K562 (cell line): Measurements from ENCODE around the gene KAT2B. TPM values are rescaled to one million over a fixed set of nuclear protein-coding genes. Genes with fewer than 3 reads are reported as not detected.

Experiments
- ATAC-seq: fragments of 200-7000 bp; cut with Tn5 transposase; 3 replicates; pipeline ENCODE4 v1.9.1; 2020; ENCODE audit warnings: moderate library complexity
- BruUV-seq: library from RNA; stranded (reverse); fragments of 400-500 nt; replicated peaks from 2 replicates; lab custom pipeline; 2021; lab: Mats Ljungman, UMichigan
- CTCF ChIA-PET: fragments of 300-600 bp; formaldehyde crosslinking; extraction: SDS; loops from one replicate; lab custom pipeline; 2021; ENCODE audit warnings: low intra/inter-chr PET ratio; lab: Yijun Ruan, JAX
- POLR2A ChIA-PET: fragments of 300-600, 350-650 bp; sonication (Branson Sonifier 250); formaldehyde crosslinking; extraction: SDS; loops from one replicate; lab custom pipeline; 2021; ENCODE audit warnings: antibody characterized with exemption, inconsistent platforms; lab: Yijun Ruan, JAX
- DNase-seq, 4 experiments: peaks; one replicate each; pipeline versions ENCODE4 v3.0.0 to v3.0.0-alpha.2; 2011 to 2018; ENCODE audit warnings: low spot score in 3 of 4, mixed read lengths in 3 of 4; ENCODE audit errors: extremely low read depth in 1 of 4
- FAIRE-seq: peaks from 2 replicates; lab custom pipeline; 2011; peaks lifted over from hg19 to GRCh38; lab: Jason Lieb, UNC
- H2AFZ ChIP-seq: 2 replicates; pipeline ENCODE4 v1.6.0; 2011; ENCODE audit warnings: low read depth, low read length, control low read depth, inconsistent platforms
- H3K27ac ChIP-seq: fragments of 200-600 bp; 3 replicates; pipeline ENCODE4 v1.8.0; 2011; ENCODE audit warnings: low read depth, mild to moderate bottlenecking, control low read depth, inconsistent platforms, low read length, moderate library complexity, mixed read lengths; ENCODE audit errors: extremely low read depth
- H3K27me3 ChIP-seq, 2 experiments: fragments of 300-600 bp in 1 of 2; 2 replicates in 1 of 2; 3 replicates in 1 of 2; pipeline versions ENCODE4 v1.6.0 to v1.8.0; 2011; ENCODE audit warnings: inconsistent platforms in 2 of 2, low read length in 2 of 2, mild to moderate bottlenecking in 1 of 2, mixed read lengths in 1 of 2, moderate library complexity in 1 of 2; ENCODE audit not compliant: control insufficient read depth in 2 of 2, insufficient read depth in 2 of 2
- H3K36me3 ChIP-seq: fragments of 300-600 bp; 3 replicates; pipeline ENCODE4 v1.8.0; 2011; ENCODE audit warnings: mild to moderate bottlenecking, low read length, inconsistent platforms; ENCODE audit not compliant: control insufficient read depth, insufficient read depth
- H3K4me1 ChIP-seq, 2 experiments: fragments of 200-600 bp in 1 of 2; replicated peaks in 1 of 2; 2 replicates in 1 of 2; 3 replicates in 1 of 2; pipeline versions ENCODE4 v1.5.1 to v1.8.0; 2011; ENCODE audit warnings: inconsistent platforms in 2 of 2, low read length in 2 of 2, mild to moderate bottlenecking in 1 of 2, mixed read lengths in 1 of 2, moderate library complexity in 1 of 2; ENCODE audit not compliant: control insufficient read depth in 2 of 2, insufficient read depth in 2 of 2
- H3K4me2 ChIP-seq: 2 replicates; pipeline ENCODE4 v1.6.1; 2011; ENCODE audit warnings: low read length, control low read depth, inconsistent platforms, mixed read lengths; ENCODE audit not compliant: insufficient read depth
- H3K4me3 ChIP-seq: fragments of 200-600 bp; sonication (generic), shearing (Covaris generic); 2 replicates; pipeline ENCODE4 v1.5.1; 2016; ENCODE audit warnings: control low read depth, inconsistent platforms
- H3K79me2 ChIP-seq: fragments of 200-600 bp; 3 replicates; pipeline ENCODE4 v1.8.0; 2011; ENCODE audit warnings: low read length, inconsistent platforms; ENCODE audit not compliant: control insufficient read depth, insufficient read depth
- H3K9ac ChIP-seq, 2 experiments: 2 replicates each; pipeline versions ENCODE4 v1.6.0 to v1.6.1; 2011; ENCODE audit warnings: low read depth in 2 of 2, low read length in 2 of 2, control low read depth in 1 of 2, inconsistent platforms in 1 of 2, mild to moderate bottlenecking in 1 of 2, mixed read lengths in 1 of 2; ENCODE audit not compliant: insufficient read depth in 1 of 2
- H3K9me1 ChIP-seq: one replicate; pipeline ENCODE4 v1.6.0; 2011; ENCODE audit warnings: inconsistent platforms, mild to moderate bottlenecking, low read length, moderate library complexity; ENCODE audit not compliant: control insufficient read depth, insufficient read depth
- H3K9me3 ChIP-seq: replicated peaks from 2 replicates; pipeline ENCODE4 v1.5.1; 2011; ENCODE audit warnings: low read depth, low read length, inconsistent platforms; ENCODE audit not compliant: control insufficient read depth, insufficient read depth
- H4K20me1 ChIP-seq: replicated peaks from 2 replicates; pipeline ENCODE4 v1.6.1; 2011; ENCODE audit warnings: low read length, inconsistent platforms, mixed read lengths; ENCODE audit not compliant: control insufficient read depth, insufficient read depth
- CBFB ChIP-seq: sonication (generic); formaldehyde crosslinking; IDR thresholded peaks from 2 replicates; pipeline ENCODE4 v1.4.0; 2020; ENCODE audit warnings: mild to moderate bottlenecking, missing genetic modification reagents
- E2F1 ChIP-seq: sonication (generic); formaldehyde crosslinking; IDR thresholded peaks from 2 replicates; pipeline ENCODE4 v1.8.1; 2023; ENCODE audit warnings: mild to moderate bottlenecking, missing genetic modification reagents, moderate library complexity
- E2F6 ChIP-seq, 2 experiments: IDR thresholded peaks; 2 replicates each; pipeline ENCODE4 v1.6.1; 2011; ENCODE audit warnings: borderline replicate concordance in 1 of 2, control low read depth in 1 of 2, low read depth in 1 of 2, low read length in 1 of 2, mild to moderate bottlenecking in 1 of 2, mixed read lengths in 1 of 2, moderate library complexity in 1 of 2; ENCODE audit not compliant: insufficient read depth in 1 of 2, insufficient read length in 1 of 2, poor library complexity in 1 of 2, severe bottlenecking in 1 of 2; ENCODE audit errors: extremely low read depth in 1 of 2
- E4F1 ChIP-seq: fragments of 250-450 bp; sonication (Bioruptor Pico); IDR thresholded peaks from 2 replicates; pipeline ENCODE4 v1.5.0; 2021; ENCODE audit warnings: mild to moderate bottlenecking, borderline replicate concordance
- FOXK2 ChIP-seq, 2 experiments: fragments of 450-650 bp; IDR thresholded peaks in 1 of 2; conservative IDR thresholded peaks in 1 of 2; 2 replicates each; pipeline ENCODE4 v1.6.1; 2016; ENCODE audit warnings: low read depth in 2 of 2, mild to moderate bottlenecking in 1 of 2
- HDAC6 ChIP-seq: IDR thresholded peaks from 2 replicates; pipeline ENCODE4 v1.6.1; 2012; ENCODE audit warnings: low read depth, mild to moderate bottlenecking, control low read depth, inconsistent platforms, low read length, moderate library complexity
- HNRNPUL1 ChIP-seq: fragments of 200-400 bp; formaldehyde crosslinking; IDR thresholded peaks from 2 replicates; pipeline ENCODE4 v1.6.1; 2017; ENCODE audit warnings: low read length
- NCOA6 ChIP-seq: fragments of 450-650 bp; IDR thresholded peaks from 2 replicates; pipeline ENCODE4 v1.6.1; 2017; ENCODE audit warnings: mild to moderate bottlenecking
- PATZ1 ChIP-seq: fragments of 250-450 bp; sonication (Bioruptor Pico); IDR thresholded peaks from 2 replicates; pipeline ENCODE4 v1.5.0; 2020; ENCODE audit warnings: mild to moderate bottlenecking, borderline replicate concordance
- RBM39 ChIP-seq: fragments of 200-400 bp; formaldehyde crosslinking; optimal IDR thresholded peaks from 2 replicates; pipeline ENCODE3; 2018; ENCODE audit warnings: low read depth, low read length
- RFX5 ChIP-seq: IDR thresholded peaks from 2 replicates; pipeline ENCODE4 v1.6.1; 2011; ENCODE audit warnings: low read depth, mild to moderate bottlenecking, improper control_type of control experiment, low read length
- SMAD4 ChIP-seq: fragments of 250-450 bp; sonication (Bioruptor Pico); conservative IDR thresholded peaks from 2 replicates; pipeline ENCODE4 v1.8.0; 2021; ENCODE audit warnings: inconsistent platforms, mild to moderate bottlenecking, moderate library complexity
- SMARCA5 ChIP-seq: fragments of 450-650 bp; IDR thresholded peaks from 2 replicates; pipeline ENCODE4 v1.6.1; 2016
- ZNF197 ChIP-seq: fragments of 200-800 bp; sonication (Bioruptor generic); IDR thresholded peaks from 2 replicates; pipeline ENCODE4 v1.6.1; 2016; ENCODE audit warnings: low read depth, missing genetic modification characterization, missing compliant biosample characterization
- ZNF76 ChIP-seq: fragments of 250-450 bp; sonication (Bioruptor Pico); IDR thresholded peaks from 2 replicates; pipeline ENCODE4 v1.4.0; 2020; ENCODE audit warnings: mild to moderate bottlenecking, moderate library complexity, borderline replicate concordance
- WGBS: fragments of 100-300 bp; shearing (Covaris generic); methylation state at CpG from one replicate; pipeline ENCODE4 v1.1.6; 2016; ENCODE audit warnings: low coverage, mixed read lengths; ENCODE audit not compliant: insufficient coverage; ENCODE audit errors: missing lambda C conversion rate; 5-methylcytosine and 5-hydroxymethylcytosine counted together
- in situ Hi-C: fragments of 300-500 bp; cut with MboI; formaldehyde crosslinking; loops from 4 replicates; pipeline ENCODE4 v1.15.0; 2018; ENCODE audit warnings: inconsistent platforms, mixed read lengths
- intact Hi-C: fragments of 100-400 bp; cut with micrococcal nuclease; formaldehyde crosslinking; loops from 2 replicates; pipeline ENCODE4 v1.14.2; 2022
- polyA plus RNA-seq, 8 experiments: library from polyadenylated mRNA; depleted of rRNA in 4 of 8; stranded (reverse) in 5 of 8; unstranded in 3 of 8; fragments of >200 nt; fragmentation: Nextera tagmentation in 2 of 8; fragmentation: Illumina TruSeq in 1 of 8; extraction: Ambion mirVana in 2 of 8; extraction: Trizol in 1 of 8; gene quantifications; 2 replicates each; pipeline versions ENCODE4 v1.2.1 to v1.2.3, GENCODE V29; 2011 to 2014; ENCODE audit warnings: inconsistent platforms in 1 of 8, missing spikeins in 1 of 8
- total RNA-seq, 7 experiments: library from RNA; depleted of rRNA in 6 of 7; stranded (reverse); fragments of >200 nt in 6 of 7; fragmentation: Illumina TruSeq in 2 of 7; extraction: Trizol in 2 of 7; gene quantifications; 2 replicates each; pipeline versions ENCODE4 v1.2.1 to v1.2.3, GENCODE V29; 2011 to 2021; ENCODE audit warnings: low replicate concordance in 1 of 7

Gene KAT2B
- total and polyA plus RNA-seq, 9 of the 15 experiments (the other 6 are each of a cell fraction or from before 2014, with no cell fraction given): 3.3 to 14.9 (median 12.2) TPM

- no peak overlapping the region for H3K4me2 ChIP-seq
- CTCF ChIA-PET: no interaction called here
- WGBS: 5% methylated on average over 3 of the region's 3 CpGs
- H4K20me1 ChIP-seq: no peaks in the 10 kb centered on the region
- no peaks in the 10 kb centered on the region for H3K36me3 ChIP-seq
- no TSS peak for BruUV-seq
- H3K4me1 ChIP-seq: no peaks in the 10 kb centered on the region
- no peaks in the 10 kb centered on the region for H3K27me3 ChIP-seq
- in situ Hi-C loops (no loop called here), intact Hi-C loops (no loop called here)
- no peaks in the 10 kb centered on the region for H3K9me3 ChIP-seq
- H3K9me1 ChIP-seq: no peaks in the 10 kb centered on the region
- H3K4me3 ChIP-seq: no peak overlapping the region
- FAIRE-seq (no peak), DNase-seq (no peak), ATAC-seq (no peak; the same call in 2 of the 3 replicates)
- no peak overlapping the region for H2AFZ ChIP-seq
- H3K79me2 ChIP-seq: no peaks in the 10 kb centered on the region
- no peak overlapping the region for H3K9ac ChIP-seq
- H3K27ac ChIP-seq: no peak overlapping the region
- POLR2A ChIA-PET: interaction anchor here (1.1 to 1.3 kb wide), 2 partner anchors 10 to 12 kb away, joined by 3 read pairs; no protein-coding TSS in a partner anchor
- TF ChIP-seq ZNF197 (CRISPR knock-in tag) (no peak), E2F6 (IDR thresholded peaks at IDR 0.05; ENCODE audit: borderline replicate concordance in 1 of 2, extremely low read depth in 1 of 2, insufficient read depth in 1 of 2, insufficient read length in 1 of 2, low read depth in 1 of 2, low read length in 1 of 2, poor library complexity in 1 of 2, severe bottlenecking in 1 of 2) (no peak), RBM39 (no peak), E2F1 (CRISPR knock-in tag) (no peak), RFX5 (no peak), PATZ1 (CRISPR knock-in tag) (no peak), CBFB (CRISPR knock-in tag) (no peak), NCOA6 (no peak), SMAD4 (CRISPR knock-in tag) (no peak), HDAC6 (no peak), ZNF76 (CRISPR knock-in tag) (no peak), HNRNPUL1 (no peak), E4F1 (no peak), FOXK2 (conservative IDR thresholded peaks at IDR 0.05 in 1 of 2, IDR thresholded peaks at IDR 0.05 in 1 of 2; ENCODE audit: low read depth in 2 of 2) (no peak), SMARCA5 (no peak)
These were observed 157.5 kb downstream of the KAT2B start for GRCh38 chr3:20197775-20198174.
